IMR-90 (cell line): ENCODE results near the gene BRD1.

Experiments used
- BHLHE40 ChIP-seq: fragments of 150-350 bp; IDR thresholded peaks from 2 replicates; pipeline ENCODE4 v1.6.1; 2016; ENCODE audit warnings: mild to moderate bottlenecking, low read depth, low read length
- CTCF ChIP-seq: conservative IDR thresholded peaks from 2 replicates; pipeline ENCODE4 v1.5.1; 2012; ENCODE audit warnings: mild to moderate bottlenecking, low read depth, low read length, improper control_type of control experiment
- MAFK ChIP-seq: IDR thresholded peaks from 2 replicates; pipeline ENCODE4 v1.6.1; 2012; ENCODE audit warnings: low read depth, low read length, improper control_type of control experiment
- MXI1 ChIP-seq: IDR thresholded peaks from 2 replicates; pipeline ENCODE4 v1.6.1; 2012; ENCODE audit warnings: low read depth, mild to moderate bottlenecking, low read length, moderate library complexity, borderline replicate concordance
- USF2 ChIP-seq: fragments of 150-350 bp; IDR thresholded peaks from 2 replicates; pipeline ENCODE4 v1.6.1; 2017; ENCODE audit warnings: mild to moderate bottlenecking, antibody characterized with exemption, low read length, low read depth

GRCh38 chr22:49772692-49773091 lies 55.0 kb downstream of the BRD1 start:
- TF ChIP-seq CTCF (no peak), MAFK (no peak), MXI1 (no peak), BHLHE40 (no peak), USF2 (no peak)
